ENCODE measurements around the gene EIF3M.
"Not testable (repeated sequence)": the region's sequence is repeated elsewhere in the genome, so short reads cannot be mapped to it uniquely, and the experiment has no call there.

GRCh38 chr11:32608826-32609225, 25.2 kb downstream of the EIF3M start:
- TF ChIP-seq CTCF, EP300, POLR2A, POLR2AphosphoS5 (IDR thresholded peaks at IDR 0.05): not testable (repeated sequence)

All from suprapubic skin (tissue), 4 donors.